KBM-7 (cell line): Measurements from ENCODE around the gene ATF6B.

Experiments
- DNase-seq: peaks from one replicate; pipeline ENCODE4 v3.0.0-alpha.2; 2015
- in situ Hi-C: fragments of 300-500 bp; cut with MboI; formaldehyde crosslinking; loops from 2 replicates; pipeline ENCODE4 v1.14.3; 2020; ENCODE audit warnings: low sequenced_read_pairs, low pct_unique_long_range_greater_than_20kb, mixed read lengths

ATF6B gene

DNA sequence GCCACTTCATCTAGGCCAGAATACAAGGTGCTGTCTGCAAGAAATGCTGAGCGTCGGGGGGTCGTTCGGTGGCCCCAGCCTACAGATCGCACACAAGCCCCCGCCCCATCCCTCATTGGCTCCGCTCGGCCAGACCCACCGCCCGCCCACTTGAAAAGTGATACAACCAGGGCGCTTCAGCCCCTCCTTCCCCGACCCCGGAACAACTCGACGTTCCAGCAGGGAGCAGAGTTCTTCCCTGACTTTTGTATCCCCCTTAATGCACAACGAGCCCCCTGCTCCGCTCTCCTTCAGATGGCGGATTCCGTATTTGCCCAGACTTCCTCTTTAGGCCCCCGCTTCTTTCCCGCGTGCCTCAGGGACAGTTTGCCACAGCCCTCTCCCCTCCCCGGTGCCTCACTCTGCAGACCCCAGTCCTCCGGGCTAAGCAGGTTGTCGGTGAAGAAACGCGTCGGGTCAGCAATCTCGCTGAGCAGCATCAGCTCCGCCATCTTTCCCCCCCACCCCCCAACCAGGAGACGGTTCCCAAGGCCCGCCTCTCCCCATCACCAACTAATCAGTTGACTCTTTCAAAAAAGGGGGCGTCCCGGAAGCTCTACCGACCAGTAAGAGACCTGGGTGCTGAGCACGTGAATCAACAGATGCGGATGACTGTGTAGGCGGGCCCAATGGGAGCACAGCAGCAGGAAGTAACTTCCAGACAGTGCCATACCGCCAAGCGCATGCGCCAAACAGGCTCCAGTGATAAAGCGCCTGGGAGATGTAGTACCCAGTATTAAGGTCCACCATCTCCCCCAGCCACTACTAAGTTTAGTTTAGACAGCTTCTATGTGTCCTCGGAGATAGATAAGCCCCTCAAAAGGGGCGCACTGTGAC, at the start of gene ATF6B:
Gene ATF6B (minus strand): TSS at position 530 of the 876 bp plus-strand sequence. CDS start 39 bp downstream, at position 491.
- DNase-seq: peak; percentile 96
- in situ Hi-C loops: no loop called here

DNA sequence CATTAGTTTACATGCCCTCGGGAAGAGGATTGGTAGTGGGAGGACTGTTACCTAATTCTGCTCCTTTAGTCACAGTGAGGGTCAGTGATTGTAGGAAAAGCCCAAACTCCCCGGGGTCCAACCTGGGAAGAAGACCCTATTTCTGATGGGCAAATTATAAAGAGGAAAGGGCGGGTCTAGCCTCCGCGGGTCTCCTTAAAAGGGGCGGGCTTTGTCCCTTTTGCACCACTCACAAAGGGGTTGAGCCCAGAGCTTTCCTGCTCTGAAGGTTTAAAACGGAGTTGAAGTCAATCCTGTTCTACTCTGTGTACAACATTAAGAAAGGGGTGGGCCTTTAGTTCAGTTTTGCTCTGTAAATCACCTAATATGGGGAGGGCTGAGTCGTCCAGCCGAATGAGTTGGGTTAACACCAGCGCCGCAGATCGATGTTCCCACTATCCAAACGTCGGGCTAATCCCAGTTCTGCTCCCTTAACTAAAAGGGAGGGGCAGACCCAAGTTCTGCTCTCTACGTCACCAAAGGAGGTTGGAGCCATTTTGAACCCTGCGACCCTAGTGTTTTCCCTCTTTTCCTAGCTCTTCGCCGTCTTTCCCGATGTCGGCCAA, 49.2 kb upstream of the ATF6B start:
- DNase-seq: no peak

DNA sequence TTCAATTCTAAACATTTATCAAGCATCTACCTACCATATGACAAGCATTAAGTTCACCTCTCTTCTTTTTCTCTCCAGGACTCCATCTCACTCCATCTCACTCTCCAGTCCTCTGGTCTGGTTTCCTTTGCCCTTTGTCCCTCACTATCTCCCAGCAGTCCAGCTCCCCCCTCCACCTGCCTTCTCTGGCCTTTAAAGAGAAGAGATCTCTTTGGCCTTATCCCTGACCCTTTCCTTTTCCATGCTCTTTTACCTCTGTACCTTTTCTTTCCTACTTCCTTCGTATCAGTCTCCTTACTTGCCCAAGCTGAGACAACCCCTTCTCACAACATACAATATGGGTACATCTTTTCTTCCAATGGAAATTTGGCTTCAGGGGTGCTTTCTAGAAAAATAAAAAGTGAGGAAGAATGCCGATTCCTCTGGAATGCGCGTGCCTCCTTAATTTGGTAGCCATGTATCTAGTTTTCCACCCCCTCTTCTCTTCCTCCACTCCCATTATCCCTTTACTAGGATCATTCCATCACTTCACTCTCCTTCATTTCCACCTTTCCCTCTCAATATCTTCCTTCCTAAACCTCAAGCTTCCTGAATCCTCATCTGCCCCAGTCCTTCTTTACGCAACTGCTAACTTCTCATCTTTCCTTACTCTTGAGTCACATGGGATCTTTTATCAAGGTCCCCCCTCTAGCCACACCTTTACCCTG, 48.6 kb upstream of the ATF6B start:
- DNase-seq: no peak

More for the DNA sequence above, 49.2 kb upstream of the ATF6B start:
- in situ Hi-C loops: no loop called here

DNA sequence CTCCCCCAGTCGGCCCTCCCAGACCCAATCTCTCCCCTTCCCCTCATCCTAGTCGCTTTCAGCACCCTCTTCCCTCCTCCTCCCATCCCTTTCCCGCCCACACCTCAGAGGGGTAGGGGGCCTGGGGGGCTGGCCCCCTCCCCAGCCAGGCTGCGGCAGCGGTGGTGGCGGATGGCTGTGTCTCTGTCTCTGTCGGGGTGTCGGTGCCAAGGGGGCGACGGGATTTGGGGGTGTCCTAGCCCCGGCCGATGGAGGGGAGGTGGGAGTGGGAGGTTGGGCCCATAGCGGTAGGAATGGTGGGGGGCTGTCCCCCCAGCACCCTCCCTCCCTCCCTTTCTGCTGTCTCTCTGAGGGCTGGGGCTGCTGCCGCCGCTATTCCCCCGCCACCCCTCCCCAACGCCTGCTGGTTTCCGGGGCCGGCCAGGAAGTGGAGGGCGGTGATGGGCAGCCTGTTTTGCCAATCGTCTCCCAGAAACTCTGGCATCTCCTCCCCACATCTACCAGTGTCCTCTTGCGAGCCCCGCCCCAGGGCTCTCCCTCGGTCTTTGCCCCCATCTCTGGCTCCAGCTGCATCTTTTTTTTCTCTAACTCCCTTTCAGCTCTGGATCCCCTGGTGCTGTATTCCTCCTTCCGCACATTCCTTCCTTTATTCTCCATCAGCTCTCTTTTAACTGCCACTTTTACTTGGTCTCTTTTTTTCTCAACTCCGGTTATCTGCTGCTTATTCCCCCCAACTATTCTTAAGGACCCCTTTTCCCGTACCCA, 47.8 kb upstream of the ATF6B start, which contains the start of gene AGPAT1:
Gene AGPAT1 (minus strand): TSS at position 374 of the 765 bp plus-strand sequence. CDS start 4,588 bp downstream, outside the sequence.
- peak; percentile 98 for DNase-seq
- in situ Hi-C loops: no loop called here

More for the DNA sequence above, 48.6 kb upstream of the ATF6B start:
- in situ Hi-C loops: no loop called here

DNA sequence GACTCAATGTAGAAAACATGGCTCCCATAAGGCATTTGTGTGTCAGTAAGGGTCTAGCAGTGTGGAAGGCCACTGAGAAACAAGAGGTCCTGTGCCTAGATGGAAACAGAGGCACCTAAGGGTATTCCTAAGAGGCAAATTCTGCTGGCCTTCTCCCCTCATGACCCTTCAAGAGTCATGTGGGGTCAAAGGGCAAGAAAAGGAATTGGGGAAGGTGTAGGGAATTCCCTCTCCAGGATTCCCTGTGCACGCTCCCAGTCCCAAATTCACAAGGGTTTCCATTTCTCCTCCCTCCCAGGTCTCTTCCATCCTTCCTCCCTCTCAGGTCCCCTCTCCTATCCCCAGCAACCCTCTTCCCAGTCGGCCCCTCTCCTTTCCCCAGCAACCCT, 47.3 kb upstream of the ATF6B start:
- DNase-seq: no peak

DNA sequence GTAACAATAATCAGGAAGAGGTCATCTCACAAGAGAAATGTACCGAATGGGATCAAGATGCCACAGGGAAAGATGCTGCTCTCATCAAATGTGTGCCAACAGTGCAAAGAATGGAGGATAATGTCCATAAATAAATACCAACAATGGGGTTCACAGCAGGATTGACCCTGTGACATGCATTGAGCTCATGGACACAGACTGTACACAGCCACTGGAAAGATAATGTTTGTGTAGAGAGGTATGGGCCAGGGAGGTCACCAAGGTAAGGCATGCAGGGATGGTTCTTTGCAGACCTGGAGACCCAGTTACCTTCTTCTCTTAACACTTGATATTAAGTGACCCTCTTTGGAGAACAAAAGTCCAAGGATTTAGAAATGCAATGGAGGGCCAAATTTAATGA, 46.4 kb upstream of the ATF6B start:
- in situ Hi-C loops: no loop called here
- no peak for DNase-seq

More for the DNA sequence above, 47.3 kb upstream of the ATF6B start:
- in situ Hi-C loops: no loop called here

DNA sequence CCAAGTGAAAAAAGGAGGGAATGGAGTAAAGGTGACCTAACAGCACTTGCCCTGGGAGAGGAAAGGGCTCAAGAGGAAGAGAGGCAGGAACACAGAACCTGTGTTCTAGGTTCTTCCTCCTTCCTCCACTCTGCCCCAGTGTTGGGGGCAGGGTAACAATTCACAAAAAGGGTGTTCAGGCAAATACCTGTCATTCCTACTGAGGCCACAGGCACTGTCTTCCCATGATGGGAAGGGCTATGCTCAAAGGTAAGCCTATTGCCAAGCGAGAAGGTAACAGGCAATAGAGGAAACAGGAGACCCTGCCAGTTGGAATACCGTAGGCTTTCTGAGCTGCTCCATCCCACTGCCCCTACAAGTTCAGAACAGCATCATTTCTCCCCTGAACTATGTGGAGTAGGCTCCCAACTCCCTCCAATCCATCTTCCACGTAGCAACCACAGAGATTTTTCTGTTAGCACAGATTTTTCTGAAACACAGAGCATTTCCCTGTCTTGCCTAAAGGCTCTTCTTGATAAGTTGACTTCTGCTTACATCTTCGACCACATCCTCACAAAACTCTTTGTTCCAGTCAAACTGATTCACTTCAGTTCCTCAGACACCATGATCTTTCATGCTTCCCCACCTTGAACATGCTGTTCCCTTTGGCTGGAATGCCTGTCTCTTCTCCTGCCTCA, 45.1 kb upstream of the ATF6B start:
- in situ Hi-C loops: no loop called here

DNA sequence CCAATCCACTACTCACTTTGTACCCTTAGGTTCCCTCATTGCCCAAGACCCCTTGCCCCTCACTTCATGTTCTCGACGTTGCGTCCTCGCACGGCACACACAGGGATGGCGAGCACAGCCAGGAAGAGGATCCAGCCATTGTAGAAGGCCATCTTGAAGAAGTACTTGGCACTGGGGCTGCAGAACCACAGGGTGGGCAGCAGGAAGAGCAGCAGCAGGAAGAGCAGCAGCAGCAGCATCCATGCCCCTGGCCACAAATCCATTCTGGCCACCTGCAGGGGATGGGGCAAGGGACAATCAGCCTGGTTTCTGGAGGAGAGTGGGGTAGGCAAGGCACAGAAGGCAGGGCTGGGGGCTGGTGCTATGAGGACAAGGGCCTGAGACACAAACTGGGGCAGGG, 43.2 kb upstream of the ATF6B start:
- in situ Hi-C loops: no loop called here
- DNase-seq: no peak

More for the DNA sequence above, 45.1 kb upstream of the ATF6B start:
- no peak for DNase-seq

DNA sequence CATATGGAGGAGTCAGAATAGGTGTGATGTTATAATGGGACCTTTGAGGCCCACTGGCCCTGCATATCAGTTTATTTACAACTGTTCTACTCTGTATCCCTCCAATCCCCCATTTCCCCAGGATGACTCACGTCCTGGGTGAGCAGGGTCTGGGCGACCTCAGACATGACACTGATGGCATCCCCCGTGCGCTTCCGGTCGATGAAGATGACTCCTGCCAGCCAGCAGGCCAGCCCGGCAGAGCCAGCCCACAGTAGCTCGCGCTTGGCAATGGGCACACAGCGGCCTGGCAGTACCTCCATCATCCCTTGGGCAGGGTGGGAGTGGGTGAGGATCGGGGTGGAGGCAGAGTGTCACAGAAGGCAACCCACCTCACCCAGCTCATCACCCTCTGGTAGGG, 42.2 kb upstream of the ATF6B start:
- DNase-seq: no peak
- in situ Hi-C loops: no loop called here

DNA sequence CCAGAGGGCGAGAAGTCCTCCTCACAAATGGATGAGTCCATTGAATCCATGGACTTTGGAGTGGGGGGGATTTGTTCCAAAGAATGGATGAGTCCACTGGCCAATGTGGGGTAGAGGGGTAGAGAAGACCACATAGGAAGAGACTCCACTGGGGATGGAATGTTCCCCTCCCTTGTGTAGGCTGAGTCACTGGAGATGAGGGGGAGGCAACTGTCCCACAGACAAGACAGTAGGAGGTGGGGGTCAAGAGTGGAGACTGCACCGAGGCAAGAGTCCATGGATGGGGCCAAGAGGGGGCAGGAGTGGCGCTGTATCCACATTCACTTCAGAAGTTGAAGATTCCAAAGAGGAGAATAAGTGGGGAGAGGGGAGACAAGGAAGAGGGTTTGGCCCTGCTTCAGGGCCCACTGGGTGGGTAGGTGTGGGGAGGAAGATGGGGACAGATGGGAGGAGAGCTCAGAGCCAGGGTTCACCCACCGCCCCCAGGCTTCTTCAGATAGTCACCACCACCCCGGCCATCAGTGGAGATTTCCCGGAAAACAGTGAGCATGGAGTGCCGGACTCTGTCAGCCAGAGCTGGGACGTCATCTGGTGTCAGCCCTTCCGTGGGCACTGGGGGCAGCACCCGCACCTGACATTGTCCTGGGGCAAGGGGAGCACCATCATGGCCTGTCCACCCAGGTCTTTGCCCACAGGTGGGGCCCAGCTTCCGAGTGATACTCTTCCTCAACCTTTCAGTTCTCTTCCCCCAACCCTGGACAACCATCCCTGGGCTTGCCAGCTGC, 41.0 kb upstream of the ATF6B start:
- in situ Hi-C loops: no loop called here
- DNase-seq: no peak

DNA sequence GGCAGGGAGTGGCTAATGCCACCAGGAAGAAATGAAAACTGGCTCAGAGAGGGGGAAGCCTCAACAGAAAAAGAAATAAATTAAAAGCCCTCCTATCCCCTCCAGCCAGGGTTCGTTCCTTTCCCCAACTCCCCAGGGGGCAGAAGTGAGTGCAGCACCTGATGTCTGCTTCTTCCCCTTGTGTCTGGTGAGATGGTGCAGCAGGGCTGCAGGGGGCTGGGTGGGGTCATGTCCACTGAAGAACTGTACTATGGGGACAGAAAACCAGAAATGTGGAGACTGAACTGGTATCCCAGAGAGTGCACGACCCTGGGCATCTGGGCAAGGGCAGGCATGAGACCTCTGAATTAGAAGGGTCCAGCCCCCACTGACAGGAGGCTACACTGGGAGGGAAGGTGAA, 40.3 kb upstream of the ATF6B start:
- no peak for DNase-seq
- in situ Hi-C loops: no loop called here

DNA sequence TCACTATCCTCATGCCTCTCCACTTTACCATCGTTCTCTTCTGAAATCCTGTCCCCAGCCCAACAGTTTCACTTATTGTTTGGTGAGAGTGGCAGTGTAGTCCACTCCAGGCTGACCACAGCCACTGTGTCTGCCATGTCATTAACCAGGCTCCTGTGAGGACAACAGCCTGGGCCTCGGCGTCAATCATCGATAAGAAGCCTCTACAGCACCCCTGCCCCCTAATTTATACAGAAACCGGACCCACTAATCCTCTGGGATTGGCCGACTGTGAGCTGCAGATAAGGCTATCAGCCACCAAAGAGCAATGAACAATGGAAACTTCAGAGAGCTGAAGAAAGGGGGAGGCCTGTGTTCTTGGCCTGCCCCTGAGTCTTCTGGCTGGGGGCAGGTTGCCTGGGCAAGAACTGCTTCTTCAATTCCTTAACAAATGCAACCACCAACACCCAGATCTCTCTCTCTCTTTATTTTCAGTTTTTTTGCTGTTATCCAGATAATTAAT, 39.8 kb upstream of the ATF6B start:
- in situ Hi-C loops: no loop called here
- no peak for DNase-seq

DNA sequence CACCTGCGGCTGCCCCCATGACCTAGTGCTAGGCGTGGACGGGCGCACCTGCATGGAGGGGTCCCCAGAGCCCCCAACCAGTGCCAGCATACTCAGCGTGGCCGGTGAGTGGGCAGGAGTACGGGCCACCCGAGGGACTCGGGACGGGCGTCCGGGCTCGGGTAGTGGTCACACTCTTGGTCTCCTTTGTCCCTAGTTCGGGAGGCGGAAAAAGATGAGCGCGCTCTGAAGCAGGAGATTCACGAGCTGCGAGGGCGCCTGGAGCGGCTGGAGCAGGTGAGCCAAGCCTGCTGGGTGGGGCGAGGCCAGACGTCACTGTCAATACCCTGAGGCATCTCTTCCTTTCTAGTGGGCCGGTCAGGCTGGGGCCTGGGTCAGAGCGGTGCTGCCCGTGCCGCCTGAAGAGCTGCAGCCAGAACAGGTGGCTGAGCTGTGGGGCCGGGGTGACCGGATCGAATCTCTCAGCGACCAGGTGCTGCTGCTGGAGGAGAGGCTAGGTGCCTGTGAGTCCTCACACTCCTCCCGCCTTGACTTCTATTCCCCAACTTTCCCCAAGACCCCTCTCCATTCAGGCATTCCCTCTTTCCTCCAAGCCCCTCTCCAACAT, 39.2 kb upstream of the ATF6B start:
- DNase-seq: no peak
- in situ Hi-C loops: no loop called here

DNA sequence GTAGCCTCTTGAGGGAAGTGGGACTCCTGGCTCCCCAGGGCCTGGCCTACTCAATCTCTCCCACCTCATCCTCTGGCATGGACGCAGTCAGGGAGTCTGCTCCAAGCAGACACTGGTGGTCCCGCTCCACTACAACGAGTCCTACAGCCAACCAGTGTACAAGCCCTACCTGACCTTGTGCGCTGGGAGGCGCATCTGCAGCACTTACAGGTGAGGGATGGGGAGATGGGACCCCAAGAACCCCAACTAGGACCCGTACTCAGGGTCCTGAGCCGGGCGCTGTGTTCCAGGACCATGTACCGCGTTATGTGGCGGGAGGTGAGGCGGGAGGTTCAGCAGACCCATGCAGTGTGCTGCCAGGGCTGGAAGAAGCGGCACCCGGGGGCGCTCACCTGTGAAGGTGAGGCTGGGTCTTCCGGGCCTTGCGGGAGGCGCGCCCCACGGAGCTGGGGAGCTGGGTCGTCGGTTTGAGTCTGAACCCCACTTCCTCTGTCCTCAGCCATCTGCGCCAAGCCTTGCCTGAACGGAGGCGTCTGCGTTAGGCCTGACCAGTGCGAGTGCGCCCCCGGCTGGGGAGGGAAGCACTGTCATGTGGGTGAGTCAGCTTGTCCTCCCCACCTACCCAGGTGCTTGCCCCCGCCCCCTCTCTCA, 38.5 kb upstream of the ATF6B start:
- no peak for DNase-seq
- in situ Hi-C loops: no loop called here

DNA sequence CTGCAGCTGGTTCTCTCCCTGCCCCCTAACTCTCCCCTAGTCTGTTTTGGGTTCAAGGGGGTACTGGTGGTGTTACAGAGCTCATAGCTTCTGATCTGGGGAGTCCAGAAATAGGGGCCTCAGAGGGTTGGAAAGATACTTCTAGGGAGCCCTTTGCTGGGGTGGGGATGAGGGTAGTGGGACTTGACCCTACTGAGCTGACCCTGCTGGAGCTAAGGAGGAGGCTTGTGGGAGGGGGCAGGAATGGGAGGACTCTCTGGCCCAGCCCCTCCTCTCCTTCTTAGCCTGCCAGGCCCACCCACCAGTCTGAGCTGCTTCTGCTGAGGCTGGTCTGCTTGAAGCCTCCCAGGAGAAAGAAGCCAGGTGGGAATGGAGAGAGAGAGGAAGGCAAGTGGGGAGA, 36.2 kb upstream of the ATF6B start, which contains the start of gene EGFL8:
Gene EGFL8 (plus strand): TSS at position 301 of the 400 bp plus-strand sequence. CDS start 1,571 bp downstream, outside the sequence.
- in situ Hi-C loops: no loop called here
- no peak for DNase-seq

DNA sequence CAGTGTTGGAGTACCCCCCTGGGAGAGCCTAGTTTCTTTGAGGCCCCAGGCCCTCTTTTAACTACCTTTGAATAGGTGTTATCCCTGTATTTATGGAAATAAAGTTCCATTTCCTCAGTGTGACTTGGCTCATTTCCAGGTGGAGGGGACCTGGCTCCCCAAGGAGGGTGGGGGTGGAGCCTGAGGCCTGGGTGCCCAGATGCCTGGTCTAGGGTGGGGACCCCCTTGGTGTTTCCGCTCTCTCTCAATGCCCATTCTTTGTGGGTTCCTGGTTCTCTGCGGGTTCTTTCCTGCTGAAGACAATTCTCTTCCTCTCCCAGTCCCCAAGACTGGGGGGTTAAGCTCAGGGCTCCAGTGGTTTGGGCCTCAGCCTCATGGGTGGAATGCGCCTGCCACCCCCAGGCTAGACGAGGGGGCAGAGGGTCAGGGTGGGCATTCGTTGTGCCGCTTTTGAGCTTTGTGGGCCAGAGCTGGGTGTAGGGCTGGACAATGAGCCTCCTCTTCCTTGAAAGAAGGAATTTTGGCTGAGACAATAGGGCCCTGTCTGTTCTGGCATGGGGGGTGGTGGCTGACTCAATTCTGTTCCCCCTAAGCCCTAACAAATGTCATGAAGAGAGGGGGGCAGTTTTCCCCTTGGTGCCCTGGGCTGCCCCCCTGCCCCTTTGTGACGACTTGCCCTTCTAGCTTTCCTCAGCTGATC, 35.7 kb upstream of the ATF6B start:
- in situ Hi-C loops: no loop called here
- DNase-seq: no peak
